Fibroblast of the aortic adventitia (primary cell): ENCODE measurements around the gene CSRP1. TPM values are rescaled to one million over a fixed set of nuclear protein-coding genes. Genes with fewer than 3 reads are reported as not detected.

Experiments
- DNase-seq: peaks from one replicate; pipeline ENCODE4 v3.0.0-alpha.2; 2010; ENCODE audit warnings: low read depth
- H3K4me3 ChIP-seq: 2 replicates; pipeline ENCODE4 v1.5.1; 2011; ENCODE audit warnings: low read depth, mild to moderate bottlenecking, control low read depth, low read length, moderate library complexity
- CTCF ChIP-seq: IDR thresholded peaks from 2 replicates; pipeline ENCODE4 v1.5.1; 2011; ENCODE audit warnings: mild to moderate bottlenecking, low read length, control low read depth, inconsistent platforms; ENCODE audit not compliant: insufficient read depth
- total RNA-seq: library from RNA; depleted of rRNA; stranded (reverse); fragments of >200 nt; gene quantifications from 2 replicates; pipeline ENCODE4 v1.2.3, GENCODE V29; 2012; ENCODE audit warnings: low replicate concordance

The CSRP1 gene
- total RNA-seq: 86.9 and 120 TPM in 2 replicates

- TF ChIP-seq CTCF: no peak
- DNase-seq: peak; percentile 74
These were observed at the start of gene CSRP1 for GRCh38 chr1:201506557-201507359. Gene CSRP1 (minus strand): TSS chr1:201507123. CDS start chr1:201496303, 10,820 bp downstream.

GRCh38 chr1:201555593-201555945 lies 48.6 kb upstream of the CSRP1 start:
- no peak for TF ChIP-seq CTCF
- no peak for DNase-seq
- no peak overlapping the region for H3K4me3 ChIP-seq

More at GRCh38 chr1:201506557-201507359, at the start of gene CSRP1:
- peak within 1 kb of the TSS; percentile 76 for H3K4me3 ChIP-seq

- no peak for TF ChIP-seq CTCF
- H3K4me3 ChIP-seq: no peak overlapping the region
- DNase-seq: no peak
These were observed 48.1 kb upstream of the CSRP1 start for GRCh38 chr1:201554789-201555592.

- no peak for TF ChIP-seq CTCF
- no peak overlapping the region for H3K4me3 ChIP-seq
- peak; percentile 52 for DNase-seq
These were observed 47.3 kb upstream of the CSRP1 start for GRCh38 chr1:201554190-201554600.

GRCh38 chr1:201553496-201554189 lies 46.7 kb upstream of the CSRP1 start:
- TF ChIP-seq CTCF: no peak
- no peak overlapping the region for H3K4me3 ChIP-seq
- DNase-seq: peak; percentile 46

- no peak overlapping the region for H3K4me3 ChIP-seq
- DNase-seq: peak; percentile 52
- no peak for TF ChIP-seq CTCF
These were observed 46.0 kb upstream of the CSRP1 start for GRCh38 chr1:201552941-201553351.
